Activated naive CD4-positive, alpha-beta T cell treated with anti-CD3 and anti-CD28 coated beads, Interleukin-2, amount 10 ng/mL, durations not matched to agents 7 days and 5 days (primary cell): Measurements from ENCODE around the gene SLC9A9.
"Not testable (repeated sequence)": the region's sequence is repeated elsewhere in the genome, so short reads cannot be mapped to it uniquely, and the experiment has no call there.

Source experiments
- CTCF ChIA-PET: fragments of 350-600 bp; sonication (Branson Sonifier 250); formaldehyde crosslinking; loops from one replicate; lab custom pipeline; 2021; ENCODE audit warnings: antibody characterized with exemption; lab: Charles Lee
- DNase-seq: peaks from one replicate; pipeline ENCODE4 v3.0.0-alpha.2; 2020
- H3K27ac Mint-ChIP-seq: one replicate; pipeline ENCODE4 v1.8.0; 2021; ENCODE audit warnings: mild to moderate bottlenecking, moderate library complexity, mixed read lengths
- H3K27me3 Mint-ChIP-seq: one replicate; pipeline ENCODE4 v1.8.0; 2021; ENCODE audit warnings: mild to moderate bottlenecking, mixed read lengths
- H3K36me3 Mint-ChIP-seq: one replicate; pipeline ENCODE4 v1.8.0; 2021; ENCODE audit warnings: mixed read lengths
- H3K4me1 Mint-ChIP-seq: one replicate; pipeline ENCODE4 v1.8.0; 2021; ENCODE audit warnings: mixed read lengths
- H3K4me3 Mint-ChIP-seq: one replicate; pipeline ENCODE4 v1.8.0; 2021; ENCODE audit warnings: mild to moderate bottlenecking, moderate library complexity, mixed read lengths
- H3K9me3 Mint-ChIP-seq: one replicate; pipeline ENCODE4 v1.8.0; 2021; ENCODE audit warnings: mixed read lengths

The SLC9A9 gene

GRCh38 chr3:143698682-143699303, 149.5 kb downstream of the SLC9A9 start:
- no peaks in the 10 kb centered on the region for H3K27me3 Mint-ChIP-seq
- H3K4me3 Mint-ChIP-seq: no peak overlapping the region
- no peak for DNase-seq
- CTCF ChIA-PET: interaction anchor here (0.6 to 1.6 kb wide), 2 partner anchors 54 to 287 kb away, joined by 3 read pairs; no protein-coding TSS in a partner anchor
- H3K4me1 Mint-ChIP-seq: no peaks in the 10 kb centered on the region
- no peaks in the 10 kb centered on the region for H3K9me3 Mint-ChIP-seq
- no peak overlapping the region for H3K27ac Mint-ChIP-seq
- no peaks in the 10 kb centered on the region for H3K36me3 Mint-ChIP-seq

- no peaks in the 10 kb centered on the region for H3K4me1 Mint-ChIP-seq
- CTCF ChIA-PET: interaction anchor here (1.3 kb wide), 1 partner anchor 12 kb away, joined by 3 read pairs; no protein-coding TSS in a partner anchor
- H3K9me3 Mint-ChIP-seq: no peaks in the 10 kb centered on the region
- no peaks in the 10 kb centered on the region for H3K27me3 Mint-ChIP-seq
- no peak overlapping the region for H3K4me3 Mint-ChIP-seq
- H3K36me3 Mint-ChIP-seq: no peaks in the 10 kb centered on the region
- H3K27ac Mint-ChIP-seq: no peak overlapping the region
- no peak for DNase-seq
These were observed 150.3 kb downstream of the SLC9A9 start for GRCh38 chr3:143697975-143698374.

- H3K4me3 Mint-ChIP-seq, H3K9me3 Mint-ChIP-seq, H3K27me3 Mint-ChIP-seq, H3K36me3 Mint-ChIP-seq, CTCF ChIA-PET, H3K27ac Mint-ChIP-seq, DNase-seq, H3K4me1 Mint-ChIP-seq: not testable (repeated sequence)
These were observed 152.9 kb downstream of the SLC9A9 start for GRCh38 chr3:143695333-143695732.

GRCh38 chr3:143693506-143693905, 154.8 kb downstream of the SLC9A9 start:
- Mint-ChIP-seq H3K36me3 (no peaks in the 10 kb centered on the region), H3K4me3 (no peak overlapping the region), H3K27me3 (no peaks in the 10 kb centered on the region), H3K4me1 (no peaks in the 10 kb centered on the region), H3K9me3 (no peaks in the 10 kb centered on the region), H3K27ac (no peak overlapping the region)
- no peak for DNase-seq
- CTCF ChIA-PET: no interaction called here

- no peak overlapping the region for H3K4me3 Mint-ChIP-seq
- no peaks in the 10 kb centered on the region for H3K27me3 Mint-ChIP-seq
- CTCF ChIA-PET: interaction anchor here (3.3 kb wide), 1 partner anchor 12 kb away, joined by 11 read pairs; no protein-coding TSS in a partner anchor
- no peaks in the 10 kb centered on the region for H3K36me3 Mint-ChIP-seq
- no peak overlapping the region for H3K27ac Mint-ChIP-seq
- no peak for DNase-seq
- no peaks in the 10 kb centered on the region for H3K4me1 Mint-ChIP-seq
- no peaks in the 10 kb centered on the region for H3K9me3 Mint-ChIP-seq
These were observed 161.6 kb downstream of the SLC9A9 start for GRCh38 chr3:143686638-143687197.

GRCh38 chr3:143685491-143685890, 162.8 kb downstream of the SLC9A9 start:
- CTCF ChIA-PET: interaction anchor here (1.1 to 3.3 kb wide), 2 partner anchors 11 to 12 kb away, joined by 3 to 11 read pairs; no protein-coding TSS in a partner anchor
- Mint-ChIP-seq H3K4me3 (no peak overlapping the region), H3K4me1 (no peaks in the 10 kb centered on the region), H3K27me3 (no peaks in the 10 kb centered on the region), H3K27ac (no peak overlapping the region), H3K9me3 (no peaks in the 10 kb centered on the region), H3K36me3 (no peaks in the 10 kb centered on the region)
- DNase-seq: no peak

GRCh38 chr3:143677430-143677829, 170.8 kb downstream of the SLC9A9 start:
- DNase-seq: no peak
- H3K27me3 Mint-ChIP-seq: no peaks in the 10 kb centered on the region
- CTCF ChIA-PET: no interaction called here
- H3K36me3 Mint-ChIP-seq: no peaks in the 10 kb centered on the region
- no peaks in the 10 kb centered on the region for H3K9me3 Mint-ChIP-seq
- H3K27ac Mint-ChIP-seq: no peak overlapping the region
- H3K4me1 Mint-ChIP-seq: peaks cover 11% of the 10 kb centered on the region
- no peak overlapping the region for H3K4me3 Mint-ChIP-seq

GRCh38 chr3:143676747-143677146, 171.5 kb downstream of the SLC9A9 start:
- DNase-seq: no peak
- H3K9me3 Mint-ChIP-seq: no peaks in the 10 kb centered on the region
- peaks cover 11% of the 10 kb centered on the region for H3K4me1 Mint-ChIP-seq
- no peaks in the 10 kb centered on the region for H3K36me3 Mint-ChIP-seq
- CTCF ChIA-PET: no interaction called here
- H3K4me3 Mint-ChIP-seq: no peak overlapping the region
- H3K27me3 Mint-ChIP-seq: no peaks in the 10 kb centered on the region
- no peak overlapping the region for H3K27ac Mint-ChIP-seq

GRCh38 chr3:143676021-143676420, 172.2 kb downstream of the SLC9A9 start:
- peaks cover 11% of the 10 kb centered on the region for H3K4me1 Mint-ChIP-seq
- no peak for DNase-seq
- CTCF ChIA-PET: interaction anchor here (0.8 to 2.7 kb wide), 2 partner anchors 243 to 555 kb away, joined by 3 to 19 read pairs; no protein-coding TSS in a partner anchor
- H3K27ac Mint-ChIP-seq: no peak overlapping the region
- H3K36me3 Mint-ChIP-seq: no peaks in the 10 kb centered on the region
- H3K27me3 Mint-ChIP-seq: no peaks in the 10 kb centered on the region
- H3K9me3 Mint-ChIP-seq: no peaks in the 10 kb centered on the region
- no peak overlapping the region for H3K4me3 Mint-ChIP-seq

GRCh38 chr3:143674100-143674968, 173.9 kb downstream of the SLC9A9 start:
- Mint-ChIP-seq H3K36me3 (no peaks in the 10 kb centered on the region), H3K4me1 (peaks cover 11% of the 10 kb centered on the region), H3K4me3 (no peak overlapping the region), H3K9me3 (no peaks in the 10 kb centered on the region), H3K27me3 (no peaks in the 10 kb centered on the region), H3K27ac (no peak overlapping the region)
- CTCF ChIA-PET: interaction anchor here (0.6 to 2.7 kb wide), 15 partner anchors 13 to 680 kb away, joined by 3 to 19 read pairs (median 4); no protein-coding TSS in a partner anchor
- peak; percentile 79 for DNase-seq

- CTCF ChIA-PET: interaction anchor here (0.6 to 0.8 kb wide), 2 partner anchors 238 to 1124 kb away, joined by 3 read pairs; no protein-coding TSS in a partner anchor
These were observed 175.7 kb downstream of the SLC9A9 start for GRCh38 chr3:143672396-143673165.

GRCh38 chr3:143671626-143672025, 176.6 kb downstream of the SLC9A9 start:
- Mint-ChIP-seq H3K36me3 (no peaks in the 10 kb centered on the region), H3K4me3 (no peak overlapping the region), H3K9me3 (no peaks in the 10 kb centered on the region), H3K4me1 (peaks cover 11% of the 10 kb centered on the region), H3K27ac (no peak overlapping the region), H3K27me3 (no peaks in the 10 kb centered on the region)
- DNase-seq: no peak
- CTCF ChIA-PET: interaction anchor here (0.9 kb wide), 1 partner anchor 17 kb away, joined by 3 read pairs; no protein-coding TSS in a partner anchor

More at GRCh38 chr3:143672396-143673165, 175.7 kb downstream of the SLC9A9 start:
- Mint-ChIP-seq H3K4me3 (no peak overlapping the region), H3K36me3 (no peaks in the 10 kb centered on the region), H3K4me1 (peaks cover 11% of the 10 kb centered on the region), H3K9me3 (no peaks in the 10 kb centered on the region), H3K27ac (no peak overlapping the region), H3K27me3 (no peaks in the 10 kb centered on the region)
- DNase-seq: no peak

GRCh38 chr3:143668924-143669790, 179.1 kb downstream of the SLC9A9 start:
- H3K27me3 Mint-ChIP-seq: no peaks in the 10 kb centered on the region
- no peaks in the 10 kb centered on the region for H3K9me3 Mint-ChIP-seq
- H3K4me3 Mint-ChIP-seq: no peak overlapping the region
- H3K36me3 Mint-ChIP-seq: no peaks in the 10 kb centered on the region
- CTCF ChIA-PET: interaction anchor here (1.0 to 1.5 kb wide), 2 partner anchors 13 to 548 kb away, joined by 3 read pairs; no protein-coding TSS in a partner anchor
- no peak for DNase-seq
- no peak overlapping the region for H3K27ac Mint-ChIP-seq
- peaks cover 7% of the 10 kb centered on the region for H3K4me1 Mint-ChIP-seq
